BLaER1 treated with 17β-estradiol and CSF1 and Interleukin-3, amounts not matched to agents 10 nM and 100 nM (cell line): ENCODE results near the gene NF1.
A peak's percentile ranks its signal among the peaks of the same experiment; 100 is the strongest.
"Not testable (repeated sequence)": the region's sequence is repeated elsewhere in the genome, so short reads cannot be mapped to it uniquely, and the experiment has no call there.

Source experiments
- H3K27ac ChIP-seq, 11 experiments: shearing (Covaris generic); formaldehyde crosslinking; 2 replicates each; pipeline ENCODE4 v1.8.1; 2022
- H3K27me3 ChIP-seq, 11 experiments: shearing (Covaris generic); formaldehyde crosslinking; 2 replicates each; pipeline ENCODE4 v1.8.1; 2022
- H3K36me3 ChIP-seq, 11 experiments: shearing (Covaris generic); formaldehyde crosslinking; 2 replicates each; pipeline ENCODE4 v1.8.1; 2022
- H3K4me1 ChIP-seq, 10 experiments: shearing (Covaris generic); formaldehyde crosslinking; 2 replicates each; pipeline ENCODE4 v1.8.1; 2022
- H3K4me2 ChIP-seq, 11 experiments: shearing (Covaris generic); formaldehyde crosslinking; 2 replicates each; pipeline ENCODE4 v1.8.1; 2022
- H3K4me3 ChIP-seq, 10 experiments: shearing (Covaris generic); formaldehyde crosslinking; 2 replicates each; pipeline ENCODE4 v1.8.1; 2022
- H3K9ac ChIP-seq, 11 experiments: shearing (Covaris generic); formaldehyde crosslinking; 2 replicates each; pipeline ENCODE4 v1.8.1; 2022
- H3K9me3 ChIP-seq, 11 experiments: shearing (Covaris generic); formaldehyde crosslinking; replicated peaks in 1 of 11; 2 replicates each; pipeline ENCODE4 v1.8.1; 2022
- H4K20me1 ChIP-seq, 11 experiments: shearing (Covaris generic); formaldehyde crosslinking; 2 replicates each; pipeline ENCODE4 v1.8.1; 2022
- Cebpa-rat ChIP-seq, 11 experiments: shearing (Covaris generic); IDR thresholded peaks; 2 replicates each; pipeline ENCODE4 v1.8.1; 2022

NF1 gene

GRCh38 chr17:31167111-31167510 is 72.3 kb downstream of the NF1 start:
- no peaks in the 10 kb centered on the region for H3K4me1 ChIP-seq
- H3K27me3 ChIP-seq, result no peaks in the 10 kb centered on the region
- H3K9me3 ChIP-seq, result no peaks in the 10 kb centered on the region
- no peak overlapping the region for H3K4me3 ChIP-seq
- H3K27ac ChIP-seq, result no peak overlapping the region
- no peak for TF ChIP-seq Cebpa-rat (IDR thresholded peaks at IDR 0.05)
- peaks cover 0 to 90% (median 31%) of the 10 kb centered on the region in 11 experiments; a peak in 19 of 22 replicates for H3K36me3 ChIP-seq
- H3K9ac ChIP-seq, result no peak overlapping the region
- no peak overlapping the region for H3K4me2 ChIP-seq
- peaks cover 0 to 10% (median 0%) of the 10 kb centered on the region in 11 experiments; a peak in 1 of 22 replicates for H4K20me1 ChIP-seq

DNA sequence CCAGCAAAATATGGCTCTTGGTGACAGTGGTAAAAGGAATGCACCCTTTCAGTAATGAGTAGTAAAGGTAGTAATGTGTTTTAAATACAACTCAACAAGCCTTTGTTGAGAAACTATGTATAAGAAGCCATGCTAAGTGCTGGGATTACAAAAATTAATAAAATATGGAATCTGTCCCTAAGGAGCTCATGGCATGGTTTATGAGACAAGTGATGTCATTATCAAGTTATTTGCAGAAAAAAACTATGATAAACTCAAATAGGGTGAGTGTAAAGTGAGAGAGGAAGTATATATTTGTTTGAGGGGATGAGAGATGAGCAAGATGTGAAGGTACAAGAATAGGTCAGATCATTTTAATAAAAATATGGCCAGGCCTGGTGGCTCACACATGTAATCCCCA is 76.9 kb downstream of the NF1 start:
- Histone ChIP-seq H4K20me1 (peaks cover 0 to 6% (median 0%) of the 10 kb centered on the region in 11 experiments; a peak in 1 of 22 replicates), H3K9me3 (peaks cover 0 to 5% (median 0%) of the 10 kb centered on the region in 11 experiments; a peak in 1 of 22 replicates), H3K9ac (no peak overlapping the region), H3K4me1 (no peaks in the 10 kb centered on the region), H3K36me3 (peaks cover 0 to 86% (median 21%) of the 10 kb centered on the region in 11 experiments; a peak in 13 of 22 replicates), H3K4me3 (no peak overlapping the region), H3K4me2 (no peak overlapping the region), H3K27me3 (no peaks in the 10 kb centered on the region), H3K27ac (no peak overlapping the region)
- no peak for TF ChIP-seq Cebpa-rat (IDR thresholded peaks at IDR 0.05)

DNA sequence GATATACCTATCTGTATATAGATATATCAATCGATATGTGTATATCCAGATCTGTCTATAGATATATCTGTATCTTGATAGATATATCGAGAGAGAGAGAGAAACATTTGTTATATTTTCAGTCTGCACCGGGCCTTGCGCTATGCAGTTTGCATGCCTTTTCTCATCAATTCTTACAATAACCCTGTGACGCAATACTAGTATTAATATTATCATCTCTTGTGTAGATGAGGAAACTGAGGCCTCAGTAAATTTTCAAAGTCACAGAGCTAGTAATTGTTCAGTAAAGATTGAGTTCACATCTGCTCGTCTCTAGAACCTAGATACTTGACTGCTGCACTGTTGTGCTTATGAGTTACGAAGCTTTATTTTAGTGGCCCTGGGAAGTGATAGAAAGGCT is 77.6 kb downstream of the NF1 start:
- H3K9ac ChIP-seq, result no peak overlapping the region
- H3K4me1 ChIP-seq, result no peaks in the 10 kb centered on the region
- peak in 1 of 11 experiments; percentile 34; a peak in 1 of 22 replicates for TF ChIP-seq Cebpa-rat (IDR thresholded peaks at IDR 0.05)
- peaks cover 5 to 86% (median 27%) of the 10 kb centered on the region in 11 experiments; a peak in 20 of 22 replicates for H3K36me3 ChIP-seq
- H3K27ac ChIP-seq, result no peak overlapping the region
- H4K20me1 ChIP-seq, result peaks cover 0 to 6% (median 0%) of the 10 kb centered on the region in 11 experiments; a peak in 1 of 22 replicates
- no peak overlapping the region for H3K4me3 ChIP-seq
- no peak overlapping the region for H3K4me2 ChIP-seq
- H3K27me3 ChIP-seq, result no peaks in the 10 kb centered on the region
- peaks cover 0 to 9% (median 4%) of the 10 kb centered on the region in 11 experiments; a peak in 11 of 22 replicates for H3K9me3 ChIP-seq

- Histone ChIP-seq H3K4me3 (no peak overlapping the region), H4K20me1 (no peaks in the 10 kb centered on the region), H3K9me3 (peaks cover 0 to 9% (median 4%) of the 10 kb centered on the region in 11 experiments; a peak in 12 of 22 replicates), H3K4me2 (no peak overlapping the region), H3K36me3 (peaks cover 5 to 82% (median 22%) of the 10 kb centered on the region in 11 experiments; a peak in 20 of 22 replicates), H3K27ac (no peak overlapping the region), H3K9ac (no peak overlapping the region), H3K27me3 (no peaks in the 10 kb centered on the region), H3K4me1 (no peaks in the 10 kb centered on the region)
- no peak for TF ChIP-seq Cebpa-rat (IDR thresholded peaks at IDR 0.05)
Observed at GRCh38 chr17:31174215-31174614, 79.4 kb downstream of the NF1 start.

- no peak overlapping the region for H3K4me3 ChIP-seq
- H3K4me2 ChIP-seq, result no peak overlapping the region
- no peaks in the 10 kb centered on the region for H3K4me1 ChIP-seq
- H3K9ac ChIP-seq, result no peak overlapping the region
- no peak overlapping the region for H3K27ac ChIP-seq
- H4K20me1 ChIP-seq, result no peaks in the 10 kb centered on the region
- H3K9me3 ChIP-seq, result peaks cover 0 to 9% (median 4%) of the 10 kb centered on the region in 11 experiments; a peak in 12 of 22 replicates
- H3K27me3 ChIP-seq, result no peaks in the 10 kb centered on the region
- peaks cover 5 to 72% (median 15%) of the 10 kb centered on the region in 11 experiments; a peak in 20 of 22 replicates for H3K36me3 ChIP-seq
- no peak for TF ChIP-seq Cebpa-rat (IDR thresholded peaks at IDR 0.05)
Observed at GRCh38 chr17:31175237-31175636, 80.5 kb downstream of the NF1 start.

GRCh38 chr17:31176143-31176542 is 81.4 kb downstream of the NF1 start:
- H3K36me3 ChIP-seq, result peaks cover 5 to 68% (median 15%) of the 10 kb centered on the region in 11 experiments; a peak in 20 of 22 replicates
- not testable (repeated sequence) for H4K20me1 ChIP-seq, H3K4me1 ChIP-seq, H3K9me3 ChIP-seq, H3K9ac ChIP-seq, H3K27me3 ChIP-seq, H3K27ac ChIP-seq, H3K4me3 ChIP-seq, H3K4me2 ChIP-seq

GRCh38 chr17:31178951-31179350 is 84.2 kb downstream of the NF1 start:
- H3K9ac ChIP-seq, H3K27ac ChIP-seq, H3K27me3 ChIP-seq, H4K20me1 ChIP-seq, H3K4me3 ChIP-seq, H3K4me1 ChIP-seq, H3K9me3 ChIP-seq, H3K4me2 ChIP-seq: not testable (repeated sequence)
- H3K36me3 ChIP-seq, result peaks cover 28 to 70% (median 38%) of the 10 kb centered on the region in 11 experiments

DNA sequence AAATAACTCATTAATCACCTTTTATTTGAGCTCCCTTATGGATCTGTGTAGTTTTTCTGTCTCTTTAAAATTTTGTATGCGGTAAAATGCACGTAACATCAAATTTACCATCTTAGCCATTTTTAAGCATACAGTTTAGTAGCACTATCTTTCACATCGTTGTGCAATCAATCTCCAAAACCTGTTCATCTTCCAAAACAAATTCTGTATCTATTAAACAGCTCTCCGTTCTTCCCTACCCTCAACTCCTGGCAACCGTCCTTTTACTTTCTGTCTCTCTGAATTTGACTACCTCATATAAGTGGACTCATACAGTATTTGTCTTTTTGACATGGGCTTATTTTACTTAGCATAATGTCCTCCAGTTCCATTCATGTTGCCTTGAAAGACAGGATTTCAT is 100.5 kb downstream of the NF1 start:
- no peak overlapping the region for H3K4me3 ChIP-seq
- peaks cover 0 to 9% (median 6%) of the 10 kb centered on the region in 11 experiments; a peak in 7 of 22 replicates for H3K9me3 ChIP-seq
- no peak for TF ChIP-seq Cebpa-rat (IDR thresholded peaks at IDR 0.05)
- H3K36me3 ChIP-seq, result peaks cover 4 to 47% (median 13%) of the 10 kb centered on the region in 11 experiments; a peak in 10 of 22 replicates
- no peaks in the 10 kb centered on the region for H3K27me3 ChIP-seq
- H3K4me2 ChIP-seq, result no peak overlapping the region
- no peaks in the 10 kb centered on the region for H3K4me1 ChIP-seq
- H3K27ac ChIP-seq, result no peak overlapping the region
- H3K9ac ChIP-seq, result no peak overlapping the region
- peaks cover 0 to 6% (median 0%) of the 10 kb centered on the region in 11 experiments; a peak in 2 of 22 replicates for H4K20me1 ChIP-seq

- no peak overlapping the region for H3K4me2 ChIP-seq
- peaks cover 0 to 9% (median 6%) of the 10 kb centered on the region in 11 experiments; a peak in 7 of 22 replicates for H3K9me3 ChIP-seq
- no peak for TF ChIP-seq Cebpa-rat (IDR thresholded peaks at IDR 0.05)
- H3K9ac ChIP-seq, result no peak overlapping the region
- no peak overlapping the region for H3K4me3 ChIP-seq
- H3K27me3 ChIP-seq, result no peaks in the 10 kb centered on the region
- no peaks in the 10 kb centered on the region for H3K4me1 ChIP-seq
- H3K36me3 ChIP-seq, result peaks cover 8 to 48% (median 26%) of the 10 kb centered on the region in 11 experiments; a peak in 16 of 22 replicates
- H3K27ac ChIP-seq, result no peak overlapping the region
- peaks cover 0 to 6% (median 0%) of the 10 kb centered on the region in 11 experiments; a peak in 2 of 22 replicates for H4K20me1 ChIP-seq
Observed at GRCh38 chr17:31198026-31198425, 103.2 kb downstream of the NF1 start.

DNA sequence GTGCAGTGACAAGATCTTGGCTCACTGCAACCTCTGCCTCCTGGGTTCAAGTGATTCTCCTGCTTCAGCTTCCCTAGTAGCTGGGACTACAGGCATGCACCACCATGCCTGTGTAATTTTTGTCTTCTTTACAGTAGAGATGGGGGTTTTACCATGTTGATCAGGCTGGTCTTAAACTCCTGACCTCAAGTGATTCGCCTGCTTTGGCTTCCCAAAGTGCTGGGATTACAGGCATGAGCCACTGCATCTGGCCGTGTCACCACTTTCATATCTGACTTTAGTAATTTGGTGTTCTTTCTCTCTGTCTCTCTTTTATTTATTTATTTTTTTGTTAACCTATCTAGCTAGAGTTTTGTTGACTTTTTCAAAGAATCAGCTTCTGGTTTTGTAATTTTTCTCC is 103.9 kb downstream of the NF1 start:
- not testable (repeated sequence) for H3K27me3 ChIP-seq, H3K4me1 ChIP-seq, H3K9me3 ChIP-seq, H3K4me3 ChIP-seq, H4K20me1 ChIP-seq, H3K4me2 ChIP-seq, H3K27ac ChIP-seq, H3K9ac ChIP-seq
- H3K36me3 ChIP-seq, result peaks cover 9 to 50% (median 23%) of the 10 kb centered on the region in 11 experiments; a peak in 16 of 22 replicates
